ENCODE measurements around the gene SGPL1. TPM values are rescaled to one million over a fixed set of nuclear protein-coding genes. Genes with fewer than 3 reads are reported as not detected.

Gene SGPL1
- total RNA-seq, 1 experiment from 2014 or later: 69.4 TPM

DNA sequence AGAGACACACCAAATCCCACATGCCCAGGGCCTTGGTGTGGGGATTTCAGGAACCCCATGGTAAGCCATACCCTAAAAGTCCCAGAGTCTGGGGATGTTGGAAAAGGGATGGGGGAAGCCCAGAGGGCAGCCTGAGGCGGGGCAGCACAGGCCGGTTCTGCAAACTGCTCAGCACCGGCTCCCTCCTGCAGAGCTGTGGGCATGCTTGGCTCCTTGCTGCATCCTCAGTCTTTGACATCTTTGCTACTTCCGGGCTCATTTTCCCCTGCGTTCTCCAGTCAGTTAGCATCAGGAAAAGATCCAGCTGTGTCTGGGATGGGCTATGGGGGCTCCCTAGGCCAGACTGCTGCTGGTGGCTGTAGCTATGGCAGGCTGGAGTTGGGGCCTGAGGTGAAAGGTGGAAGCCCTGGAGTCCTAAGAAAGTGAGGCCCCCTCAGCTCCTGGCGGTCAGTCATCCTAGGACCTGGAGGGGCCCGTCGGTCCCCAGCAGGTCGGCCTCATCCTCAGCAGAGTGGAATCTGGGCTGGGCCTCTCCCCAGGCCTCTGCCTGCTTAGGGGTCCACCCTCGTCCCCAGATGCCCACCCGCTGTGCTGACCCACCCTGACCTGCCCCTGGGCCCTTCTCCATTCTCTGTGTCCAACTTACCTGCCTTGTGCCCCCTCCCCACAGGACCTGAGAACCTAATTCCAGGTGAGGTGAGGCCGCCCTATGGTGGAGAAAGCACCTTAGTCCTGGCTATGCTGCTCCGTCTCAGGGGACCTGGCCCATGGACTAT lies 39.9 kb upstream of the SGPL1 start:
- H3K79me2 ChIP-seq (ENCODE audit: insufficient read depth, low read length): no peaks in the 10 kb centered on the region
- no peaks in the 10 kb centered on the region for H4K20me1 ChIP-seq (ENCODE audit: insufficient read depth)
- TF ChIP-seq, protein P1, sequence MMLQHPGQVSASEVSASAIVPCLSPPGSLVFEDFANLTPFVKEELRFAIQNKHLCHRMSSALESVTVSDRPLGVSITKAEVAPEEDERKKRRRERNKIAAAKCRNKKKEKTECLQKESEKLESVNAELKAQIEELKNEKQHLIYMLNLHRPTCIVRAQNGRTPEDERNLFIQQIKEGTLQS (IDR thresholded peaks at IDR 0.05): no peak
- TF ChIP-seq POLR2AphosphoS5 (IDR thresholded peaks at IDR 0.05; ENCODE audit: low read depth, low read length): no peak
- no peak for TF ChIP-seq FOSL1 (IDR thresholded peaks at IDR 0.05; ENCODE audit: low read depth)
- no peak for TF ChIP-seq JUND (IDR thresholded peaks at IDR 0.05)
- H3K9me2 ChIP-seq (ENCODE audit: insufficient read depth): no peaks in the 10 kb centered on the region
- H3K4me3 ChIP-seq (replicated peaks in 1 of 2; ENCODE audit: low read depth in 1 of 2, low read length in 2 of 2): no peak overlapping the region
- H3K27me3 ChIP-seq (ENCODE audit: insufficient read depth, low read length): no peaks in the 10 kb centered on the region
- H2AFZ ChIP-seq (ENCODE audit: low read depth, low read length, poor library complexity, severe bottlenecking): no peak overlapping the region
- intact Hi-C loops (cut with micrococcal nuclease): no loop called here
- CTCF ChIA-PET: no interaction called here
- POLR2A ChIA-PET: no interaction called here
- H3K27ac ChIP-seq (ENCODE audit: low read depth, low read length): no peak overlapping the region
- RAD21 ChIA-PET (ENCODE audit: low non-redundant PET in 1 of 2, low total read pairs in 2 of 2, uncharacterized antibody in 2 of 2, unreplicated experiment in 2 of 2): no interaction called here
- H3K4me1 ChIP-seq (ENCODE audit: control insufficient read depth in 1 of 2, insufficient read depth in 2 of 2, low read length in 2 of 2): peaks cover 0 to 27% of the 10 kb centered on the region in 2 experiments; a peak in 2 of 4 replicates
- H3K4me2 ChIP-seq (ENCODE audit: low read length): no peak overlapping the region
- BruUV-seq (replicated peaks): no TSS peak
- H3K9me3 ChIP-seq (ENCODE audit: control insufficient read depth in 1 of 2, insufficient read depth in 1 of 2, low read depth in 1 of 2, low read length in 2 of 2): no peaks in the 10 kb centered on the region
- no peak for DNase-seq (ENCODE audit: low read depth, low spot score)
- ATAC-seq: no peak
- no peaks in the 10 kb centered on the region for H3K36me3 ChIP-seq (ENCODE audit: control insufficient read depth in 1 of 2, insufficient read depth in 2 of 2, low read length in 2 of 2)
- no peak overlapping the region for H3K9ac ChIP-seq (ENCODE audit: low read length)

DNA sequence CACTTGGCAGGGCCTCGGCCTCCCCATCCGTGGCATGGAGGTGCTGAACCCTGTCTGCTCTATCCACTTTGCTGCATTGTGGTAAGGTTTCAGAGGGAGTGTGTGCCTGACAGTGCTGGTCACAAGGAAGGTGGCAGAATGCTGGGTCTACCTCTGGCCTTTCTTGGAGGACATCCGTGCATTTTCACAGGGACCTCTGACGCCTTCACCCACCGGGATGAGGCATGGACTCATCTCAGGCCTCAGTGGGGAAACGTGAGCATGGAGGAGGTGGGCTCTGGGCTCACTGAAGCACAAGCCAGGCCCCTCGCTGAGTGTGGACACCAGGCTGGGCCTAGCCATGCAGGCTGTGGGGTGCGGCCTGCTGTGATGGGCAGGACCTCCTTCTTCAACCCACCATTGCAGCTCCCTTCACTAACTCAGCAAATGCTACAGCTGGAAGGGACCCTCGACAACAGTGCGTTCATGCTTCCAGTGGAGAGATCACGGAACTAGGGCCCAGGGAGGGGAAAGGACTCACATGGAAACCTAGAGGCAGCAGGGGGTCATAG lies 39.2 kb upstream of the SGPL1 start:
- no peak overlapping the region for H3K9ac ChIP-seq (ENCODE audit: low read length)
- DNase-seq (ENCODE audit: low read depth, low spot score): no peak
- TF ChIP-seq CEBPB (IDR thresholded peaks at IDR 0.05; ENCODE audit: low read depth): no peak
- TF ChIP-seq SIN3A (IDR thresholded peaks at IDR 0.05; ENCODE audit: low read depth): no peak
- TF ChIP-seq CBX3 (IDR thresholded peaks at IDR 0.05; ENCODE audit: low read depth): no peak
- TF ChIP-seq ZFX (IDR thresholded peaks at IDR 0.05): no peak
- no peak for TF ChIP-seq EZH2 (IDR thresholded peaks at IDR 0.05)
- TF ChIP-seq JUND (IDR thresholded peaks at IDR 0.05): no peak
- no peaks in the 10 kb centered on the region for H3K27me3 ChIP-seq (ENCODE audit: insufficient read depth, low read length)
- H3K36me3 ChIP-seq (ENCODE audit: control insufficient read depth in 1 of 2, insufficient read depth in 2 of 2, low read length in 2 of 2): no peaks in the 10 kb centered on the region
- ChIA-PET RAD21 (ENCODE audit: low non-redundant PET in 1 of 2, low total read pairs in 2 of 2, uncharacterized antibody in 2 of 2, unreplicated experiment in 2 of 2) (no interaction called here), POLR2A (no interaction called here), CTCF (no interaction called here)
- no peak for ATAC-seq
- no peak overlapping the region for H2AFZ ChIP-seq (ENCODE audit: low read depth, low read length, poor library complexity, severe bottlenecking)
- no peak overlapping the region for H3K4me2 ChIP-seq (ENCODE audit: low read length)
- intact Hi-C loops (cut with micrococcal nuclease): no loop called here
- H3K4me3 ChIP-seq (replicated peaks in 1 of 2; ENCODE audit: low read depth in 1 of 2, low read length in 2 of 2): no peak overlapping the region
- no TSS peak for BruUV-seq (replicated peaks)
- H3K27ac ChIP-seq (ENCODE audit: low read depth, low read length): no peak overlapping the region
- no peaks in the 10 kb centered on the region for H4K20me1 ChIP-seq (ENCODE audit: insufficient read depth)
- peaks cover 0 to 27% of the 10 kb centered on the region in 2 experiments; a peak in 2 of 4 replicates for H3K4me1 ChIP-seq (ENCODE audit: control insufficient read depth in 1 of 2, insufficient read depth in 2 of 2, low read length in 2 of 2)
- no peaks in the 10 kb centered on the region for H3K9me3 ChIP-seq (ENCODE audit: control insufficient read depth in 1 of 2, insufficient read depth in 1 of 2, low read depth in 1 of 2, low read length in 2 of 2)
- H3K9me2 ChIP-seq (ENCODE audit: insufficient read depth): no peaks in the 10 kb centered on the region
- no peaks in the 10 kb centered on the region for H3K79me2 ChIP-seq (ENCODE audit: insufficient read depth, low read length)

Measured in HCT116 (cell line).